ENCODE measurements around the gene CEMIP.

The CEMIP gene

DNA sequence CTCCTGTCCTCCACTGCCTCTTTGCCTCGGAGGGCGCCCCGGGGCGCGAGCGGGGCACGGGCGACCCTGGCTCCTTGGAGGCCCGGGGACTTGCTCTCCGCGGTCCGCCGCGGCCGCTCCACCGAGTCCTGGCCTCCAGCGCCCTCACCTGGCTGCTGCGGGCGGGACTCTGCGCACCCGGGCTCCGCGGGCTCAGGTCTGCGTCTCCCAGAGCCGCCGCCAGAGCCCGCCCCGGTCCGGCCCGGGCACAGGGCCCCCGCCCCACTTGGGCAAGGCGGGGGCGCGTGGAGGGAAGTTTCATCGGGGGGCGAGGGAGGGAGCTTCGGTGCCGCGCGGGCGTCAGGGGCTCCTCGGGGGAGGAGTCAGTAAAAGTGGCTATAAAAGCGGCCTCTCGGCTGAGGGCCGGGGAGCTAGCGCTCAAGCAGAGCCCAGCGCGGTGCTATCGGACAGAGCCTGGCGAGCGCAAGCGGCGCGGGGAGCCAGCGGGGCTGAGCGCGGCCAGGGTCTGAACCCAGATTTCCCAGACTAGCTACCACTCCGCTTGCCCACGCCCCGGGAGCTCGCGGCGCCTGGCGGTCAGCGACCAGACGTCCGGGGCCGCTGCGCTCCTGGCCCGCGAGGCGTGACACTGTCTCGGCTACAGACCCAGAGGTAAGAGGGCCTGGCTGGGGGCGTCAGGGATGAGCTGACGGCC, at the start of gene CEMIP:
TSS of gene CEMIP (plus strand) at position 407 of the 694 bp plus-strand sequence. CDS start 94,510 bp downstream, outside the sequence.
- peak; percentile 90 for DNase-seq

DNA sequence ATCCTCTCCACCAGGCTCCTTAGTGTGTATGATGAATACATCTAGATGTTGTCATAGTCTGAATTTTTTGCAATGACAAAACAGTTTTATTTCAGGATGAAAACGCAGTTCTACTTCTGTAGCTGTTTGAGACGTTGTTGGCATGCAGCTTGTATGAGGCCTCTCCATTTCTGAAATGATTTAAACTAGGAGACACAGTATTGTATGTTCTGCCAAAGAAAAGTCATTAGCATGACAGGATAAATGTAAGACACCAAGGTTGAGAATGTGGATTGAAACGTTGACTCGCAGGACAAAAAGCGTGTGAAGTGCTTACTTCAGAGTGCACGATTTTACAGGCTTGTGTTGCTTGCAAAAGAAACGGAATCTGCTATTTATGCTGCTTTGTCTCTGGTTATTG, 48.8 kb upstream of the CEMIP start:
- no peak for DNase-seq

DNA sequence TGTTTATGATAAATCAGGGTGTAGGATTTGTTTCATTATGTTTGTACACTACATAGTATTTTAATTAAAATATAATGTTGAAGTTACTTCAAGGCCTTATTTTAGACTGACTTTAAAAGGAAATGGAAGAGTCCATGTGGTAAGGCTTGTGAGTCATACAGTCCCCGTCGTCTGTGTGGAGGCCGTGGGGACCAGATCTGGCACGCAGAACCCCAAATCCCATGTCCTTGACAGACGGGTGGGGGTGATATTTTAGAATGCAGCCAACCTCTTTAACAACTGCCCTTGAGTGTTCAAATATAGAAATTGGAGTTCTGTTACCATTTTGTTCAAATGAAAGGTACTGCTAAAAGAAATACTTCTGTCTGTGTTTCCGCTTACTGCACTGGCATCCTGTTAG, 48.2 kb upstream of the CEMIP start:
- DNase-seq: no peak

- DNase-seq: no peak
These were observed 47.0 kb upstream of the CEMIP start for GRCh38 chr15:80732167-80732566.

DNA sequence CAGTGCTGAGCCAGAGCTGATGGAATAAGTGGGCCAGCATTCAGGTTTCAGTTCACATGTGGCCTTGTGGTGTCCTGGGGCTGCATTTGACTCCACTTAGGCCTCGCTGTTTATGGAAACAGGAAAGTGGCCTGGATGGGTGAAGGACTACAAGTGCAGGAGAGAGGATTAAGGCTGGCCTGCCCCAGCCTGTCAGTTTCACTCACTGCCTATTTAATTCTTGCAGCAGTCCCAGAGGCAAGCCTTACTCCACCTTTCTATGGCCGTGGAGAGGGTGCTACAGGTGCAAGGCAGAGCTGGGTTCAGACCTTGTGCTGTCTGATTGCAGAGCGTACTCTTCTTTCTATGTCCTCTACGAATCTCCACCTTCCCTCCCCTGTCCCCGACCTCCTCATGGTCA, 46.4 kb upstream of the CEMIP start:
- no peak for DNase-seq

- DNase-seq: no peak
These were observed 45.7 kb upstream of the CEMIP start for GRCh38 chr15:80733460-80733859.

- DNase-seq: no peak
These were observed 43.8 kb upstream of the CEMIP start for GRCh38 chr15:80735344-80735743.

- DNase-seq: no peak
These were observed 42.6 kb upstream of the CEMIP start for GRCh38 chr15:80736560-80736959.

GRCh38 chr15:80739919-80740318, 39.3 kb upstream of the CEMIP start:
- no peak for DNase-seq

DNA sequence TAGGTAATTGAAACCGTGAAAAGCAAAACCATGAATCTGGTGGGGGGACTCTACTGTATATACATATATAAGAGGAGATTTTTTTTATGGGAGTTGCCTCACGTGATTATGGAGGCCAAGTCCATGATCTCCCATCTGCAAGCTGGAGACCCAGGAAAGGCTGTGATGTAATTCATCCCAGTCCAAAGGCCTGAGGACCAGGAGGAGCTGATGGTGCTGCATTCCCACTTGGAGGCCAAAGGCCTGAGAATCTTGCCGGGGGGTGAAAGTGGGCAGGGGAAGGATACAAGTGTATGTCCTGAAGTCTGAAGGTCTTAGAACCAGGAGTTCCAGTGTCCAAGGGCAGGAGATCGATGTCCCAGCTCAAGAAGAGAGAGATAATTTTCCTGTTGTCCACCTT, 37.1 kb upstream of the CEMIP start:
- no peak for DNase-seq

- no peak for DNase-seq
These were observed 35.9 kb upstream of the CEMIP start for GRCh38 chr15:80743189-80743833.

GRCh38 chr15:80744415-80744814, 34.8 kb upstream of the CEMIP start:
- no peak for DNase-seq

- DNase-seq: no peak
These were observed 34.3 kb upstream of the CEMIP start for GRCh38 chr15:80744826-80745225.

- no peak for DNase-seq
These were observed 33.3 kb upstream of the CEMIP start for GRCh38 chr15:80745888-80746287.

GRCh38 chr15:80747317-80748053, 31.7 kb upstream of the CEMIP start:
- DNase-seq: no peak

- DNase-seq: no peak
These were observed 29.6 kb upstream of the CEMIP start for GRCh38 chr15:80749589-80749988.

DNA sequence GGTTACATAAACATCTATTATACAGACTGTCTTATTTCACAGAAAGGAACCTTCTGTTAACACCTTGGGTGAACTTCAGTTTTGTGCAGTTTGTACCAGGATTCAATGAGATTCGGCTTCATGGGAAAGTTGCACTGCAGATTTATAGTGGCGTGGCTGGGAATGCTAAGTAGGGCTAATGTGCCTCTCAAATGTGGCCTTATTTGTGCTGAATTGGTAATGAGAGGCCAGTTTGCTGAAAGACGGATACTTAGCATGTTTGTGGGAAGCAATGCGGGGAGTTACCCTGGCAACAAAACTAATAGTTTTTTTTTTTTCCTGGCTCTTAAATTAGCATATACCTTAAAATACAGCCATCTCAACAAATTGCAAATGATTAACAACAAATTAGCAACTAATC, 28.6 kb upstream of the CEMIP start:
- no peak for DNase-seq

DNA sequence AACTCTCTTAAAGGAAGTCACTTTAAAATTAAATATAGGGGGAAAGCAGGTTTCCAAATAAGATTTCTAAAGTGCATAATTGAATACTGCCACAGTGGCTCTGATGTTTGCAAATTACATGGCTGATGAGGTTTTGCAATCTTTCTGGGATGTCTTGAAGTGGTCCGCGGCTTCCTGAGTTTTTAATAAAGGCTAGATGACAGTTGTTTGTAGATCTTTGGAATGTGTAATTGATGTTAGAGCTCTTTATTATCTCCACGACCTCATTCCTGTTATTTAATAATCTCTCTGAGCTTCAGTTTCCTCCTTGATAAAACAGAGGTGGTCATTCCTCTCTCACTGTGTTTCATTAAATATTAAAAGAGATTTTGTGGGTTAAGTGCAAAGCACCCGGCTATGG, 27.0 kb upstream of the CEMIP start:
- no peak for DNase-seq

GRCh38 chr15:80753161-80753560, 26.0 kb upstream of the CEMIP start:
- no peak for DNase-seq

DNA sequence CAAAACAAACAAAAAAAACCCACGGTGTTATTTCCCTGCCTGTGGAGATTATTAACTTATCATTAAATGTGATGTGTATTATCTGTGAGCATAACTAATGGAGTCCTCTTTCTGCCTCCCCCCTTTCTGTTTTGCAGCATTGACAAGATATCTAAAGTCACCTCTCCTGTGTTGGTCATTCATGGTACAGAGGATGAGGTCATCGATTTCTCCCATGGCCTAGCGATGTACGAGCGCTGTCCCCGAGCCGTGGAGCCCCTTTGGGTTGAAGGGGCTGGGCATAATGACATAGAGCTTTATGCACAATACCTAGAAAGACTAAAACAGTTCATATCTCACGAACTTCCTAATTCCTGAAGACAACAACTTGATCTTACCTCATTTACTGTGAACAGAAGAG, 25.2 kb upstream of the CEMIP start:
- no peak for DNase-seq

- no peak for DNase-seq
These were observed 23.3 kb upstream of the CEMIP start for GRCh38 chr15:80755885-80756284.

GRCh38 chr15:80758130-80758745, 20.9 kb upstream of the CEMIP start:
- DNase-seq: no peak

DNA sequence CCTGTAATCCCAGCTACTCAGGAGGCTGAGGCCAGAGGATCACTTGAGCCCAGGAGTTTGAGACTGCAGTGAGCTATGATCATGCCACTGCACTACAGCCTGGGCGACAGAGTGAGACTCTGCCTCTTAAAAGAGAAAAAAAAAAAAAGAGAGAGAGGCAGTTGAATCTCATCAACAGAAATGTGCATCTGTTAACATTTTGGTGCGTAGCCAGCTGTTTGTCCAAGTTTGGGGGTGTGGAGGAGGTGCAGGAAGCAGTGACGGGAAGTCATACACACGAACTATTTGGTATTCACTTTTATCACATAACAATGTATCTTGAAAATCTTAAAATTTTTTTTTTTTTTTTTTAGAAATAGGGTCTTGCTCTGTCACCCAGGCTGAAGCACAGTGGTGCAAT, 18.2 kb upstream of the CEMIP start:
- no peak for DNase-seq

DNA sequence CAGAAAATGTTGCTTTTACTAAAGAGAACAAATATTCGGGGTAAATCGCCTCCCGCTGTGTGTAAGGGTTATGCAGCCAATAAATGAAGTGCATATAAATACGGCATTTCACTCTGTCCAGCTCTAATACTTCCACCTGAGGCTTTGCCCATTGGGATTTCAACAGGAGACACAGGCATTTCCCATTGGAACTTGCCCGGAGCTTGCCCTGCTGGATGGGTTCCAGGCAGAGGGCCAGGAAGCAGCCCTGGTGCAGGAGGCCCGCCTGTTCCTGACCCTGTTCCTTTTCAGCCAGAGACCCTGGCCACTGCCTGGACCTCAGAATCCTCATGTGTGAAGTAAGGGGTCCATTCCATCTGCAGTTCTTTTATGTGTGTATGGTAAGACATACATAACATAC, 17.4 kb upstream of the CEMIP start:
- no peak for DNase-seq
